T-cell (primary cell): ENCODE measurements around the gene FASTK. TPM values are rescaled to one million over a fixed set of nuclear protein-coding genes. Genes with fewer than 3 reads are reported as not detected.

Experiments
- ATAC-seq, 4 experiments: fragments of 200-7000 bp in 3 of 4; fragments of 150-1000 bp in 1 of 4; cut with Tn5 transposase; replicated peaks in 1 of 4; 1 replicate in 3 of 4; 2 replicates in 1 of 4; pipeline ENCODE4 v1.10.0; 2021; ENCODE audit warnings: moderate library complexity in 3 of 4, mild to moderate bottlenecking in 2 of 4, moderate number of reproducible peaks in 1 of 4
- CTCF ChIA-PET, 2 donors: fragments of 300-600 bp; sonication (Branson Sonifier 250); formaldehyde crosslinking; loops; one replicate each; lab custom pipeline; 2022; ENCODE audit warnings: antibody characterized with exemption in 2 of 2; lab: Charles Lee
- POLR2A ChIA-PET, 2 donors: fragments of 300-600 bp; sonication (Branson Sonifier 250); formaldehyde crosslinking; loops; one replicate each; lab custom pipeline; 2022; ENCODE audit warnings: antibody characterized with exemption in 2 of 2; lab: Charles Lee
- DNase-seq, 35 experiments: peaks; one replicate each; pipeline versions ENCODE4 v3.0.0 to v3.0.0-alpha.2; 2013 to 2023
- H3K27ac ChIP-seq: one replicate; pipeline ENCODE4 v1.5.1; 2013; ENCODE audit warnings: low read length
- H3K27me3 ChIP-seq, 2 experiments: replicated peaks in 1 of 2; 1 replicate in 1 of 2; 2 replicates in 1 of 2; pipeline versions ENCODE4 v1.6.1 to v1.7.0; 2013; ENCODE audit warnings: low read length in 1 of 2, mixed read lengths in 1 of 2; ENCODE audit not compliant: control insufficient read depth in 2 of 2, insufficient read depth in 2 of 2; ENCODE audit errors: extremely low read depth in 1 of 2
- H3K36me3 ChIP-seq, 2 donors: 1 replicate in 1 of 2; 2 replicates in 1 of 2; pipeline versions ENCODE4 v1.6.1 to v1.7.0; 2013; ENCODE audit warnings: low read length in 1 of 2; ENCODE audit not compliant: control insufficient read depth in 2 of 2, insufficient read depth in 1 of 2; ENCODE audit errors: extremely low read depth in 1 of 2
- H3K4me1 ChIP-seq, 2 experiments: 1 replicate in 1 of 2; 2 replicates in 1 of 2; pipeline versions ENCODE4 v1.6.1 to v1.7.0; 2013; ENCODE audit warnings: low read length in 2 of 2, mixed read lengths in 1 of 2; ENCODE audit not compliant: insufficient read depth in 2 of 2, control insufficient read depth in 1 of 2; ENCODE audit errors: extremely low read depth in 1 of 2
- H3K4me3 ChIP-seq, 2 donors: 1 replicate in 1 of 2; 2 replicates in 1 of 2; pipeline versions ENCODE4 v1.5.1 to v1.7.0; 2013; ENCODE audit warnings: mild to moderate bottlenecking in 2 of 2, low read length in 1 of 2, moderate library complexity in 1 of 2; ENCODE audit not compliant: control insufficient read depth in 1 of 2; ENCODE audit errors: extremely low read depth in 1 of 2
- H3K9me3 ChIP-seq: 2 replicates; pipeline ENCODE4 v1.7.0; 2013
- H3K27ac Mint-ChIP-seq, 2 donors: one replicate each; pipeline ENCODE4 v1.8.0; 2020 to 2021; ENCODE audit warnings: mild to moderate bottlenecking in 2 of 2, mixed read lengths in 2 of 2
- H3K27me3 Mint-ChIP-seq, 2 donors: one replicate each; pipeline ENCODE4 v1.8.0; 2021 to 2022; ENCODE audit warnings: mixed read lengths in 2 of 2
- H3K36me3 Mint-ChIP-seq: one replicate; pipeline ENCODE4 v1.8.0; 2021; ENCODE audit warnings: mixed read lengths
- H3K4me1 Mint-ChIP-seq, 3 donors: one replicate each; pipeline ENCODE4 v1.8.0; 2020 to 2022; ENCODE audit warnings: mixed read lengths in 3 of 3, mild to moderate bottlenecking in 1 of 3
- H3K4me3 Mint-ChIP-seq, 3 donors: one replicate each; pipeline ENCODE4 v1.8.0; 2020 to 2022; ENCODE audit warnings: mild to moderate bottlenecking in 3 of 3, mixed read lengths in 3 of 3, moderate library complexity in 3 of 3
- H3K9me3 Mint-ChIP-seq, 3 donors: one replicate each; pipeline ENCODE4 v1.8.0; 2020 to 2022; ENCODE audit warnings: mixed read lengths in 3 of 3
- WGBS: methylation state at CpG from one replicate; pipeline ENCODE4 v1.1.5; 2013; ENCODE audit warnings: missing lambda C conversion rate; ENCODE audit not compliant: insufficient coverage; 5-methylcytosine and 5-hydroxymethylcytosine counted together
- total RNA-seq, 35 experiments: library from RNA in 6 of 35; stranded (reverse) in 6 of 35; fragments of 120-200 nt in 1 of 35; gene quantifications; one replicate each; pipeline versions ENCODE4 v1.2.1 to v1.2.4 and lab custom pipeline; 2013 to 2026

FASTK gene
- total RNA-seq, 5 donors from 2014 or later (not counting 1 experiment from before 2014, with no cell fraction given), result 98.8 to 157 (median 151) TPM

DNA sequence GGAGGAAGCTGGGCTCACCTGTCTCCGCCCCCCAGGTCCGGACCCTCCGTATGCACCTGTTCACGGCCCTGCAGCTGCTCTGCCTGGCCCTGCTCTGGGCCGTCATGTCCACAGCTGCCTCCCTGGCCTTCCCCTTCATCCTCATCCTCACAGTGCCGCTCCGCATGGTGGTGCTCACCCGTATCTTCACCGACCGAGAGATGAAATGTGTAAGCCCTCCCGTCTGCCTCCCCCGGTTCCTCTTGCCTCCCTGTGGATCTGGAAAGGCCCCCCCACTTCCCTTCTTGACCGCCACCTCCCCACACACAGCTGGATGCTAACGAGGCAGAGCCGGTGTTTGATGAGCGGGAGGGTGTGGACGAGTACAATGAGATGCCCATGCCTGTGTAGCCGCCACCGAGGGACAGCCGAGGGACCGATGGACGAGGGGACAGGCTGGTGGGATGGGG is 4.6 kb downstream of the FASTK start:
- peaks cover 7 to 25% of the 10 kb centered on the region in 2 experiments for H3K4me1 ChIP-seq
- POLR2A ChIA-PET, result no interaction called here
- H3K4me3 ChIP-seq, result no peak overlapping the region
- CTCF ChIA-PET, result no interaction called here
- 97% methylated on average over 6 of the region's 22 CpGs for WGBS
- Mint-ChIP-seq H3K27ac (no peak overlapping the region), H3K4me3 (no peak overlapping the region), H3K9me3 (no peaks in the 10 kb centered on the region), H3K4me1 (peaks cover 11 to 21% (median 14%) of the 10 kb centered on the region in 3 donors), H3K27me3 (no peaks in the 10 kb centered on the region), H3K36me3 (peaks cover 17% of the 10 kb centered on the region)
- H3K27me3 ChIP-seq, result no peaks in the 10 kb centered on the region
- ATAC-seq (no peak), DNase-seq (no peak)
- H3K27ac ChIP-seq, result no peak overlapping the region
- peaks cover 26 to 43% of the 10 kb centered on the region in 2 donors for H3K36me3 ChIP-seq
- H3K9me3 ChIP-seq, result no peaks in the 10 kb centered on the region

DNA sequence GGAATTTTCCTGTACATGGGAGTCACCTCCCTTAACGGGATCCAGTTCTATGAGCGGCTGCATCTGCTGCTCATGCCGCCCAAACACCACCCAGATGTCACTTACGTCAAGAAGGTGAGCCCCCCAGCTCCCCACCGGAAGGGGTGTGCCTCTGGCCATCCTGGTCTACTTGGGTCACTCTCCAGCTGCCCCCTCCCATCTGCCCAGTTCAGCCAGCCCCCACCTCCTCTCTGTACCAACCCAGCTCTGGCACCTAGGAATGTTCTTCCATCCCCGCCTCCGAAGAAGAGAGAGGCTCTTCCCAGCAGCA is 5.0 kb downstream of the FASTK start:
- peaks cover 19% of the 10 kb centered on the region for H3K36me3 Mint-ChIP-seq
- no peak overlapping the region for H3K4me3 ChIP-seq
- CTCF ChIA-PET, result no interaction called here
- no peak for ATAC-seq
- H3K27ac ChIP-seq, result no peak overlapping the region
- no peaks in the 10 kb centered on the region for H3K9me3 Mint-ChIP-seq
- H3K36me3 ChIP-seq, result peaks cover 26 to 45% of the 10 kb centered on the region in 2 donors
- no peak overlapping the region for H3K4me3 Mint-ChIP-seq
- no peak overlapping the region for H3K27ac Mint-ChIP-seq
- H3K4me1 ChIP-seq, result peaks cover 7 to 22% of the 10 kb centered on the region in 2 experiments
- no peaks in the 10 kb centered on the region for H3K9me3 ChIP-seq
- POLR2A ChIA-PET, result no interaction called here
- no peaks in the 10 kb centered on the region for H3K27me3 Mint-ChIP-seq
- no peaks in the 10 kb centered on the region for H3K27me3 ChIP-seq
- DNase-seq, result no peak
- peaks cover 11 to 18% (median 14%) of the 10 kb centered on the region in 3 donors for H3K4me1 Mint-ChIP-seq
- WGBS, result 95% methylated on average over 7 of the region's 7 CpGs

DNA sequence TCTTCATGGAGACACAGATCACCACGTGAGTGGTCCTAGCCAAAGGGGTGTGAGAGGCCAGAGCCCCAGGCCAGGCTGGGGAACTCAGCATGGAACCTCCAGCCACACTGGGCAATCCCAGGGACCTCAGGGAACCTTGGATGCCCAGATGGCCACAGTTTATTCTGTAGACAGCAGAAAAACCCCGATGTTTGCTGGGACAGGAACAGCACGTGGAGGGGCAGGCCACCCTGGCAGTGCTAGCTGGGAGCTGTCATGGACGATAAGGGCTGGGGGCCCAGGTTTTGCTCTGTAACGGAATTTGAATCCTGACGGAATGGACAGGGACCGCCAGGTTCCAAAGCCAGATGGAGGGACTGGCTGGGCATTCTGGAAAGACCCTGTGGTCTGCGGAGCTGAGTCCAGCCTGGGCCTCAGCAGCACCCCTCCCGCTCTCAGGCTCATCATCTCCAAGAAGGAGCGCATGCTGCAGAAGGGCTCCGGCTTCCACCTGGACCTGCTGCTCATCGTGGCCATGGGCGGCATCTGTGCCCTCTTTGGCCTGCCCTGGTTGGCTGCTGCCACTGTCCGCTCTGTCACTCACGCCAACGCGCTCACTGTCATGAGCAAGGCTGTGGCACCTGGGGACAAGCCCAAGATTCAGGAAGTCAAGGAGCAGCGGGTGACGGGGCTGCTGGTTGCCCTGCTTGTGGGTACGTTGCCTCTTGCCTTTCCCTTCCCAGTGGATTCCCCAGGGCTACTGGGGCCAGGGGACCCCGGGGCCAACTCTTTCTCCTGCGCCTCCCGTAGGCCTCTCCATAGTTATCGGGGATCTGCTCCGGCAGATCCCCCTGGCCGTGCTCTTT is 5.6 kb downstream of the FASTK start:
- H3K27ac Mint-ChIP-seq, result no peak overlapping the region
- H3K27me3 Mint-ChIP-seq, result no peaks in the 10 kb centered on the region
- no peaks in the 10 kb centered on the region for H3K9me3 ChIP-seq
- 94% methylated on average over 26 of the region's 26 CpGs for WGBS
- H3K36me3 ChIP-seq, result peaks cover 30 to 51% of the 10 kb centered on the region in 2 donors
- no peaks in the 10 kb centered on the region for H3K9me3 Mint-ChIP-seq
- POLR2A ChIA-PET, result no interaction called here
- no peak overlapping the region for H3K4me3 Mint-ChIP-seq
- DNase-seq (no peak), ATAC-seq (no peak)
- H3K27ac ChIP-seq, result no peak overlapping the region
- no peak overlapping the region for H3K4me3 ChIP-seq
- H3K27me3 ChIP-seq, result no peaks in the 10 kb centered on the region
- CTCF ChIA-PET, result no interaction called here
- peaks cover 7 to 20% of the 10 kb centered on the region in 2 experiments for H3K4me1 ChIP-seq
- H3K36me3 Mint-ChIP-seq, result peaks cover 22% of the 10 kb centered on the region
- H3K4me1 Mint-ChIP-seq, result peaks cover 9 to 18% (median 14%) of the 10 kb centered on the region in 3 donors

DNA sequence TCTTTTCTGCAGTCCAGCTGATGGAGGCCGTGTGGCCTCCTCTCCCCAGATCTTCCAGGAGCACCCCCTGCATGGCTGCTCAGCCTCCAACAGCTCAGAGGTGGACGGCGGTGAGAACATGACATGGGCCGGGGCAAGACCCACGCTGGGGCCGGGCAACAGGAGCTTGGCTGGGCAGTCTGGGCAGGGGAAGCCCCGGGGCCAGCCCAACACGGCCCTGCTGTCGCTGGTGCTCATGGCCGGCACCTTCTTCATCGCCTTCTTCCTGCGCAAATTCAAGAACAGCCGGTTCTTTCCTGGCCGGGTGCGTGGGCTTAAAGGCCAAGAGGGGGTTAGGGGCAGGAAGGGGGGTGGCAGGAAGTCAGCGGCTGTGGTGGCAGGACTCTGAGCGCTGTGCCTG is 6.6 kb downstream of the FASTK start:
- Mint-ChIP-seq H3K27me3 (no peaks in the 10 kb centered on the region), H3K36me3 (peaks cover 27% of the 10 kb centered on the region), H3K9me3 (no peaks in the 10 kb centered on the region), H3K27ac (no peak overlapping the region), H3K4me1 (peaks cover 5 to 8% (median 8%) of the 10 kb centered on the region in 3 donors), H3K4me3 (no peak overlapping the region)
- no peaks in the 10 kb centered on the region for H3K9me3 ChIP-seq
- POLR2A ChIA-PET, result no interaction called here
- peaks cover 0 to 9% of the 10 kb centered on the region in 2 experiments for H3K4me1 ChIP-seq
- H3K27me3 ChIP-seq, result no peaks in the 10 kb centered on the region
- ATAC-seq, result no peak
- CTCF ChIA-PET, result interaction anchor here in 1 of 2 donors (0.5 to 0.6 kb wide), 2 partner anchors 21 to 655 kb away, joined by 4 to 5 read pairs; no protein-coding TSS in a partner anchor
- DNase-seq, result no peak
- no peak overlapping the region for H3K27ac ChIP-seq
- no peak overlapping the region for H3K4me3 ChIP-seq
- WGBS, result 64% methylated on average over 10 of the region's 17 CpGs
- peaks cover 36 to 62% of the 10 kb centered on the region in 2 donors for H3K36me3 ChIP-seq

DNA sequence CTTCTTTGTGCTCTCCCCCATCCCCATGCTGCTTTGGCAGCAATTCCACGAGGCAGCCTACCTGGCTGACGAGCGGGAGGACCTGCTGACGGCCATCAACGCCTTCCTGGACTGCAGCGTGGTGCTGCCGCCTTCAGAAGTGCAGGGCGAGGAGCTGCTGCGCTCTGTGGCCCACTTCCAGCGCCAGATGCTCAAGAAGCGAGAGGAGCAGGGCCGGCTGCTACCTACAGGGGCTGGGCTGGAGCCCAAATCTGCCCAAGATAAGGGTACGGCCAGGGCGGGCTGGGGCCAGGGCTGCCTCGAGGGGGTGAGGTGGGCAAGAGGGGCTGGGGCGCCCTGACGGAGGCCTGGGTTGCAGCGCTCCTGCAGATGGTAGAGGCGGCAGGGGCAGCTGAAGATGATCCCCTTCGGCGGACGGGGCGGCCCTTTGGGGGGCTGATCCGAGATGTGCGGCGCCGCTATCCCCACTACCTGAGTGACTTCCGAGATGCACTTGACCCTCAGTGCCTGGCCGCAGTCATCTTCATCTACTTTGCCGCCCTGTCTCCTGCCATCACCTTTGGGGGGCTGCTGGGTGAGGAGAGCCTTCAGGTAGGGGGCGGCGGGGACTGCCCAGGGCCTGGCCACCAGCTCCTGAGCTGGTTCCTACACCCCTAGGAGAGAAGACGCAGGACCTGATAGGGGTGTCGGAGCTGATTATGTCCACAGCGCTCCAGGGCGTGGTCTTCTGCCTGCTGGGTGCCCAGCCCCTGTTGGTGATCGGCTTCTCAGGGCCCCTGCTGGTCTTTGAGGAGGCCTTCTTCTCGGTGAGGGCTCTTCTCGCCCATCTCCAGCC is 9.4 kb downstream of the FASTK start:
- POLR2A ChIA-PET, result no interaction called here
- H3K36me3 Mint-ChIP-seq, result peaks cover 40% of the 10 kb centered on the region
- no peaks in the 10 kb centered on the region for H3K4me1 ChIP-seq
- H3K27me3 ChIP-seq, result no peaks in the 10 kb centered on the region
- 97% methylated on average over 30 of the region's 39 CpGs for WGBS
- ATAC-seq (no peak), DNase-seq (no peak)
- no peaks in the 10 kb centered on the region for H3K9me3 ChIP-seq
- CTCF ChIA-PET, result no interaction called here
- H3K4me3 Mint-ChIP-seq, result no peak overlapping the region
- no peaks in the 10 kb centered on the region for H3K9me3 Mint-ChIP-seq
- H3K4me3 ChIP-seq, result no peak overlapping the region
- peaks cover 47 to 74% of the 10 kb centered on the region in 2 donors for H3K36me3 ChIP-seq
- no peak overlapping the region for H3K27ac Mint-ChIP-seq
- no peaks in the 10 kb centered on the region for H3K4me1 Mint-ChIP-seq
- no peak overlapping the region for H3K27ac ChIP-seq
- no peaks in the 10 kb centered on the region for H3K27me3 Mint-ChIP-seq

DNA sequence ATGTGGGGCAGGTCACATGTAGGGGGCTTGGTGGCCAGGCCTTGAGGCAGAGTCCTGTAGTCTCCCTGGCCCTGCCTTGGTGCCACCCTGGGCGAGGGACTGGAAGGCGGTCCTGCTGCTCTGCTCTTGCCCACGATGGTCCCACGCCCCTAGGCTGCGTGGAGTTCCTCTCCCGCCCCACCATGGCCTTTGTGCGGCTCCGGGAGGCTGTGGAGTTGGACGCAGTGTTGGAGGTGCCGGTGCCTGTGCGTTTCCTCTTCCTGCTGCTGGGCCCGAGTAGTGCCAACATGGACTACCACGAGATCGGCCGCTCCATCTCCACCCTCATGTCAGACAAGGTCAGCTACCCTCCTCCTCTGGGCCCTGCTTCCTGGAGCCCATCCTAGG is 10.0 kb downstream of the FASTK start:
- WGBS, result 94% methylated on average over 15 of the region's 15 CpGs
- CTCF ChIA-PET, result no interaction called here

More for the DNA sequence above, 10.0 kb downstream of the FASTK start:
- no peak overlapping the region for H3K4me3 Mint-ChIP-seq
- Histone ChIP-seq H3K4me3 (no peak overlapping the region), H3K36me3 (peaks cover 43 to 72% of the 10 kb centered on the region in 2 donors), H3K27me3 (no peaks in the 10 kb centered on the region), H3K4me1 (no peaks in the 10 kb centered on the region), H3K27ac (no peak overlapping the region), H3K9me3 (no peaks in the 10 kb centered on the region)
- H3K4me1 Mint-ChIP-seq, result no peaks in the 10 kb centered on the region
- no peaks in the 10 kb centered on the region for H3K27me3 Mint-ChIP-seq
- no peak for ATAC-seq
- DNase-seq, result no peak
- H3K9me3 Mint-ChIP-seq, result no peaks in the 10 kb centered on the region
- no peak overlapping the region for H3K27ac Mint-ChIP-seq
- POLR2A ChIA-PET, result no interaction called here
- H3K36me3 Mint-ChIP-seq, result peaks cover 35% of the 10 kb centered on the region
